HG03378 (cell line): Measurements from ENCODE around the gene PLA2G2D.

Experiments
- ATAC-seq: cut with Tn5 transposase; IDR thresholded peaks from one replicate; pipeline ENCODE4 v1.9.1; 2021; ENCODE audit warnings: mild to moderate bottlenecking, moderate library complexity; ENCODE audit not compliant: unreplicated experiment

The PLA2G2D gene

DNA sequence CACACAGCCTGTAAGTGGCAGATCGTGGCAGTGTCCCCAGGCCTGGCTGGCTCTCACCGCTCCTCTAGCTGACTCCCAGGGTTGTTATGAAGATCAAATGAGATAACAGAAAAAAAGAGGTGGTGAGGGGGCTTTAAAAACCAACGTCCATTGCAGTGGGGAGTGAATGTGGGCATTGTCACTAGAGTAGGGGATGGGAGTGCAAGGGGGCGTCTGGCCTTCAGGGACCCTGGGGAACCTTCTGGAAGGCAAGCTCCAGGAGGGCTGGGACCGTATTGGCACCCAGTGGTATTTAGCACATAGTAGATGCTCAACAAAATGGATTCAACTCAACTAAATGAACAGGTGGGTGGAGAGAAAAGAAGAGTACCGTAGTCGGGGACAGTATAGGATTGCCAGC, 3.4 kb downstream of the PLA2G2D start:
- no peak for ATAC-seq

DNA sequence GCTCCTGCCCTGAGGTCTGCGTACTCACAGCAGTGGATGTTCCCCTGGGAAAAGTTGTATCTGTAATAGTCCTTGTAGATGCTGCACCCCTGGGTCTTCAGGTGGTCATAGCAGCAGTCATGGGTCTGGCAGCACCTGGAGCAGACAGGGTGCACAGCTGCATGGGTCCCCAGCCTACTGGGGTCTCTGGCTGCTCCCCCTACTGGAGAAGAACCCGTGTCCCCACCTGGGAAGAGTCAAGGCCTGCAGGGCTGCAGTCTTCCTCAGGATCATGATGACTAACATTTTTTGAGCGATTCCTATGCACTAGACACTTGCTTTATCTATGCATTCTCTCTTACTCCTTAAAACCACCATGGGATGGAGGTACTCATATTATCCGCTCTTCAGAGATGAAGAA, 3.9 kb downstream of the PLA2G2D start:
- ATAC-seq: no peak

DNA sequence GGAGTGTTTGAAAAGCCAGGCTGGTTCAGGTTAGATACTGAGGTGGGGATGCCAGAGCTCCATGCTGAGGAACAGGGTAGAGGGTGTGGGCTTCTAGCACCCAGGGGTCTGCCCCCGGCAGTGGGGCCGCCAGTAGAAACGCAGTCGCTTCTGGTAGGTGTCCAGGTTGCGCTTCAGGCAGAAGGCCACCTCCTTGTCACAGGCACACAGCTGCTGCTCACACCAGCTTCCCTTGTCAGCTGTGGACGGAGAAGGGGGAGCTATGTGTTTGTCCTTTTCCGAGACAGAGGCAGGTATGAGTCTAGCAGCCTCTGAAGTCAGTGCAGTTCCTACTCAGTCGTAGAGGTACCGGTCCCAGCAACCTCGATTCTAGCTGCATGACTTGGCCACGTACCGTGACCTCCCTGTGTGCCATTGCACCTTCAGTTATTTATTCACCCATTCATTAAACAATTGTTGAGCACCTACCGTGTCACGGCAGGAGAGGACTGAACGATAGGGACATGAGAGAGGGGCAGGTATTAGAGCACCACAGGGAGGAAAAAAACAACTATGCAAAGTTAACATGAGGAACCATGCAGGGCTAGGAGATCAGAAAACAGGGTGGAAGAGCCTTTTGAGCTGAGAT, 5.2 kb downstream of the PLA2G2D start:
- ATAC-seq: no peak

DNA sequence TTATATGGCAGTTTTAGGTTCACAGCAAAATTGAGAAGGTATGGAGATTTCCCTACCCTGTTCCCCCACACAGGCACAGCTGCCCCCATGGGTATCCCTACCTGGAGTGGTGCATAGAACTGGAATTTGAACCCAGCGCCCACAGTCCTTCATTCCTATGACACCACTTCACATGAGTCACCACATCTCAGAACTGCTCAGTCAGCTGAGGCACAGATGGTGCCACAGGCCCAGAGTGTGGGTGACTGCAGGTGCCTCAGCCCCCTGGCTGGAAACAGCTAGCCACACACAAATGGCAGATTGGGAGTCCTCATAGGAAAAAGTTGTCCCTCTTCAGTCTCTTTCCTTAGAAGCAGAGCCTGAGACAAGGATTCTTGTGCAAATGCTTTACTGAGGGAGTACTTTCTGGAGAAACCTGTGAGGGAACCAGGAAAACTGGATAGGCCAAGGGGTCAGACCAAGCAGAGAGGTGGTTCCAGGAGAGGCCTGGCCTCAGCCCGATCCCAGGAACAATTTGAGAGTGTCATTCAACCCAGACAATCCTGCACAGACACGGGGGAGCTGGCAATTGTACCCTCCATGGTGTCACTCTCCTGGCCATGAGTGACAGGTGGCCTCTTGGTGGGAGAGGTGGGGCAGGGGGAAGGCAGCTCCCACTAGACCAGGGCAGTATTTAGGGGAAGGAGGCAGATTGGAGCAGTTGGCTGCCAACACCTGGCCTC, 6.9 kb downstream of the PLA2G2D start:
- no peak for ATAC-seq

DNA sequence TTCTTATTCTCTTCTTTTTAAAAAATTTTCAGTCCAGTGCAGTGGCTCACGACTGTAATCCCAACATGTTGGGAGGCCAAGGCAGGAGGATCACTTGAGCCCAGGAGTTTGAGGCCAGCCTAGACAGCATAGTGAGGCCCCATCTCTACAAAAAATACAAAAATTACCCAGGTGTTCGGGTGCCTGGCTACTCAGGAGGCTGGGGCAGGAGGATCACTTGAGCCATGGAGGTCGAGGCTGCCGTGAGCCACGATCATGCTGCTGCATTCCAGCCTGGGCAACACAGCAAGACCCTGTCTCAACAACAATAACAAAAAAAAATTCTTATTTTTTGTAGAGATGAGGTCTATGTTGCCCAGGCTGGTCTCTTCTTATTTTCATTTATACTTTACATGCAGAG, 7.9 kb downstream of the PLA2G2D start:
- no peak for ATAC-seq

DNA sequence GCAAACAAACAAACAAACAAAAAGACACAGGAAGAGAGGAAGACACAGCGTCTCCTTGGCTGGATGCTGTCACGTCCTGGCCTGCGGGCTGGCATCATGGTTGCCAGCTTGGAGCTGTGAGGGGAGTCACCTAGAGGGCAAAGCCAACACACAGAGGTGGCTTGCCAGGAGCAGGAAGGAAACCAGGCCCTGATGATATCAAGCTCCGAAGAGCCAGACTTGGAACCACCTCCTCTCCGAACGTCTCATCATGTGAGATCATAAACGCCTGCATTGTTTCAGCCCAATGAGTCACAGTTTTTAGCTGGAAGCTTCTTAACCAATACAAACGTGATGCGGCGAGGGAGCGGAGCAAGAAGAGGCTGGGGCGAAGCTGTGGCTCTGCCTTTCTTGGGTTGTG, 8.7 kb downstream of the PLA2G2D start:
- no peak for ATAC-seq

DNA sequence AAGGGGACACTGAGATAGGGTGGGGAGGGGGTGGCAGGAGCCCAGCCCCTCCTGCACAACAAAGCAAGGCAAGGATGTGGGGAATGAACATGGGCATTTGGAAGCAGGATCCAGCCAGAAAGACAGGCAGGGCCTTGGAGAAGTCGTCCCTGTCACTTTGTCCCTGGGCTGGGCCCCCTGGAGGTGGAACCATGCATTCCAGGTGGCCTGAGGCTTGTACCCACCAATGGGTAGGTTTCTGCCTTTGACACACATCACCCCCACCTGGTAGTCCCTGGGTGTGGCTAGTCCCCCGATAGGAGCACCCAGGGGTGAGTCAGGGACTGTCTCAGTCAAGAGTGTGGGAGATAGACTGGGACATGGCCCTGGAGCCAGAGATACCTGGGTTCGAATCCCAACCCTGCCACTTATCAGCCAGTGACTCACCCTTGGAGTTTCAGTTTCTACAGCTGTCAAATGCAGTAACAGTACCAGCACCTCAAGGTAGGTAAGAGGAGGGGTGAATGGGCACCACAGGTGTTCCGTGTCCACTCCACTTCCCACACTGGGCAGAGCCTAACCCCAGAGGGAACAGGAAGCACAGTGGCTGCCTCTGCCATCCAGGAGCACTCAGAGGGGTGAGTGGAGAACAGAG, 10.0 kb downstream of the PLA2G2D start:
- no peak for ATAC-seq

DNA sequence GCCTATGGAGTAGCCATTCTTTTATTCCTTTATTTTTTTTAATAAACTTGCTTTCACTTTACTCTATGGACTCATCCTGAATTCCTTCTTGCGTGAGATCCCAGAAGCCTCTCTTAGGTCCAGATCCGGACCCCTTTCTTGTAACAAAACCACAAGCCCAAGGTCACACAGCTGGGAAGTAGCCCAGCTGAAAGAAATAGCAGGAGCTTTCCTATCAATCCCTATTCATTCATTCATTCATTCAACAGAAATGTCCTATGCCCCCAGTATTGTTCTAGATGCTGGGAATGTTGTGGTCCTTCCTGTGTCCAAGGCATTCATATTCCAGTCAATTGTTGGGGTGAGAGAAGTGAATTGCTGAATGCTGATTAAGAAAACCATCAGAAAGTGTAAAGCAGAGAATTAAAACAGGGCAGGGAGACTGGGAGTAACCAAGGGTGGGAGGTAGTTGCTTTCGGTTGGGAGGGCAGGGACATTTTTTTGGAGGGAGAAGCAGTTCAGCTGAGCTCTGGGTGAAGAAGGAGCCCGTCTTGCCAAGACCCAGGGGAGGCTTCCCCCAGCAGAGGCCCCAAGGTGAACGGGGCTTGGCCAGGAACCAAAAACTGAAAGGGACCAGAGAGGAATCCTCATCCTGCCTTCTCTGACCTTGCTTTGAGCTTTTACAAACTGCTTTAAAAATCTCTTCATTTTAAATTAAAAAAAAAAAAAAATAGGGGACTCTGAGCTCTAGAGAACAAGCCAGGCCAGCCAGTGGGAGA, 10.8 kb downstream of the PLA2G2D start:
- ATAC-seq: no peak

DNA sequence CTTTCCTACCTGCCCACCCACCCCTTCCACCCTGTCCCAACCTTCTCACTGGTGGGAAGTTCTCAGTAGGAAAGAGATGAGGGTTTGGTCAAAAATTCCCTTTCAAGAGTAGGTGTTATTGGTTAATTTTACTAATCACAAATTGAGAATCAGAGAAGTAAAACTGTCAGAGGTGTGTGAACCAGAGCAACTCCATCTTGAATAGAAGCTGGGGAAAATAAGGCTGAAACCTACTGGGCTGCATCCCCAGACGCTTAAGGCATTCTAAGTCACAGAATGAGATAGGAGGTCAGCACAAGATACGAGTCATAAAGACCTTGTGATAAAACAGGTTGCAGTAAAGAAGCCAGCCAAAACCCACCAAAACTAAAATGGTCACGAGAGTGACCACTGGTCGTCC, 11.5 kb downstream of the PLA2G2D start:
- no peak for ATAC-seq

DNA sequence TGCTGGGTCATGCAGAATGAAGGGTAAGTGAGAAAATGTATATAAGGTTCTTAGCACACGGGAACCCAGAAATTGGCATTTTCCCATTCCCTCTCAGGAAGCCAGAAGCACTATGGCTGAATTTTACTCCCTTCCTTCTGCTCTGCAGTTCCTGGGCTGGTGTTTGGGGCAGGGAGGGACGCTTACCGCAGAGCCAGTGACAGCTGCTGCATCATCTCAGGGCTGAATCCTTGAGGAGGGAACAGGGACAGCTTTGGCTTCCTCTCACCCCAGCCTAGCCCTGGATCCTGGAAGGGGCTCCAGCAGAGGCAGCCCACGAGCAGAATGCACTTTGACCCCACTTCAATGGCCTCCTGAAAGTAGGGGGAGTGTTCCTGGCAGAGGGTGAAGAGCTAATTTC, 12.0 kb downstream of the PLA2G2D start:
- no peak for ATAC-seq

DNA sequence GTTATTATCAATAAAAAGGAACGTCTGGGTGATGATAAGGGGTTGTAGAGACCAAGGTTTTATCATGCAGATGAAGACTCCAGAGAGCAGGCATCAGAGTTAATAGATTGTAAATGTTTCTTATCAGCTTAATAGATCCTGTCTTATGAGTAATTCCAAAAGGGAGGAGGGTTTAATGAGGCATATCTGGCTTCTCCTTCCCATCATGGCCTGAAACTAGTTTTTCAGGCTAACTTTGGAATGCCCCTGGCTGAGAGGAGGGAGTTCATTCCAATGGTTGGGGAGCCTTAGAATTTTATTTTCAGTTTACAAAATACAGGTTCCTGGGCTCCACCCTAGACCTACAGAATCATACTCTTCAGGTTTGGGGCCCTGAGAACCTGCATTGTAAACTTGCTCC, 13.5 kb downstream of the PLA2G2D start:
- ATAC-seq: no peak

DNA sequence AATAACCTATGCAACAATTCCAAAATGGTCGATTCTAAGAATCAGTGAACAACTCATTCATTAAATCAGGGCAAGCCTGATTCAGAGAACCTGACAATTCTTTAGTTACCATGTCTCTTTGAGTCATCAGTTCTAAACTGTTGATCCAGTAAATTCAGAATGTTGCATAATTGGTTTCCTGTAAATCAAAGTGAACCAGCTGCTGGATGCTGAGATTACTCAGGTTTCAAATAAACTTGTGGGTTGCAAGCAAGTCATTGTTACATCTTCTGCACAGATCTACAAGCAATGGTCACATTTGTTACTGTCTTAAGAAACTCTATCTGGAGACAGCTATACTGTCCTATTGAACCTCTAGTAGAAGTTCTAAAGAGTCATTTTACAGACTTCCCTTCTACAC, 16.5 kb downstream of the PLA2G2D start:
- ATAC-seq: no peak

DNA sequence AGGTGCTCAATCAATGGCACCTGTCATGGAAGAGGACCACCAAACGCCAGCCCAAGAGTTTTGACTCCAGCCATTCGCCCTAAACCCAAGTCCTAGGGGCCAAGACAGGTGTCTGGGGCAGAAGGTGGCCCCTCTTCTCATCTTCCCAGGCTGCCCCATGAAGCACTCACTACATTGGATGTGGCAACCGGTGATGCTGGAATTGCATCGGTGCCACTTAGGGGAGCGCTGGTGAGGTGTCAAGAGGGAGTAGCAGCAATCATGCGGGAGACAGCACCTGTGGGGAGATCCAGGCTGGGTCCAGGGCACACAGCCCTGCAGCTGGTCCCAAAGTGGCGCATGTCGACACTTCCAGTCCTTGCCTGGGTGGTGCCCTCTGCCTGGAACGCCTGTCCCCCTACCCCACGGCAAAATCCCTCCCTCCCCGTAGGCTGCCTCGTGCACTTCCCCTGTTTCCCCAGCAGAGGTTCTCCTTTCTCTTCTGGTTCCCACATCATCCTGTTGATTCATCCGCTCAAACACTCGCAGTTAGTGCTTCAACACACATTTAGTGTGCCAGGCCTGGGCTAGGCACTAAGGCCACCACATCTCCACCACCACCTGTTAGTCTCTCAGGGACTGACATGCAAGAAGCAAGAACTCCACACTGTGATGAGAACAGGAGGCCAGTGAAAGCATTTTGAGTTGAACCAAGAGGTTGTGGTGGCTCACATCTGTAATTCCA, 18.5 kb downstream of the PLA2G2D start:
- no peak for ATAC-seq

DNA sequence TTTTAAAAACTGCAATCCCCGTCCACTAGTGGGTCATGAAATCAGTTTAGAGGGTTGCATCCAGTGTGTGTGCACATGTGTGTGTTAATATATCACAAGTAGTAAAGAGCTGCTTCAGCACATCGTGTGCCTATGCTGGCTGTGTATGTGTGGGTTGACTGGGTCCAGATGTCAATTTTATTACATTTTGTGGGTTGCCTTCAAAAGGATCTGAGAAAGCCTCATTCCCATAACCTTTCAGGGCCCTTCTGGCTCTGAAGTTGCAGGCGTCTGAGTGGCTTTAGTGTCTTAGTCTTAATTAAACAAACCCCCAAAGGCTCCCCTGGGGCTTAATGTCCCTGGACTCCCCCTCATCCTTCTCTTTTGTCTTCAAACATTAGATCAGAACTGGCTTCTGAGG, 19.8 kb downstream of the PLA2G2D start:
- no peak for ATAC-seq

DNA sequence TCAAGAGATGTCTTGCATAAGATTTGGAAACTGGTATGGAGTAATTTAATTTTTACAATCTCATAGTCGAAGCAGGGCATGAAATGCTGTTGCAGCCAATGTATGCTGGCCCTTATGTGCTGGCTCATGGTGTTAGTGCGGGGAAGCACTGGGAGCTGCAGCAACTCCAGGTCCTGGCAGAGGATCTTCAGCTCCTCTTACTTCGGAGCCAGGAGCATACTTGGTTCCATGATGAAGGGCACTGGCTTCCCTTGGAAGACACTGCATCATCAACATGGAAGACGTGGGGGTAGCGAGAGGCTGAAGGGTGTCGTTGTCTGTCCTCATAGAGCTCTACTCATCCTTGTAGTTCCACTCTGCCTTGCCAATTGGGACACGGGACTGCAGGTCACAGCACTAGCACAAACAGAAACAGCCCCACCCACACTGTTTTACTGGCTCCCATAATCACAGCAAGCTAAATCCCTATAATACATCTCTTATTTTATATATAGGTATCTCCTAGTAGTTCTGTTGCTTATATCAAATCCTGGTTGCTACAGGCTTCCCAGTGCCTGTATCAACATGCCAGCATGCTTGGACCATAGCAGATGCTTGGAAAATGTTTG, 22.4 kb downstream of the PLA2G2D start:
- no peak for ATAC-seq

DNA sequence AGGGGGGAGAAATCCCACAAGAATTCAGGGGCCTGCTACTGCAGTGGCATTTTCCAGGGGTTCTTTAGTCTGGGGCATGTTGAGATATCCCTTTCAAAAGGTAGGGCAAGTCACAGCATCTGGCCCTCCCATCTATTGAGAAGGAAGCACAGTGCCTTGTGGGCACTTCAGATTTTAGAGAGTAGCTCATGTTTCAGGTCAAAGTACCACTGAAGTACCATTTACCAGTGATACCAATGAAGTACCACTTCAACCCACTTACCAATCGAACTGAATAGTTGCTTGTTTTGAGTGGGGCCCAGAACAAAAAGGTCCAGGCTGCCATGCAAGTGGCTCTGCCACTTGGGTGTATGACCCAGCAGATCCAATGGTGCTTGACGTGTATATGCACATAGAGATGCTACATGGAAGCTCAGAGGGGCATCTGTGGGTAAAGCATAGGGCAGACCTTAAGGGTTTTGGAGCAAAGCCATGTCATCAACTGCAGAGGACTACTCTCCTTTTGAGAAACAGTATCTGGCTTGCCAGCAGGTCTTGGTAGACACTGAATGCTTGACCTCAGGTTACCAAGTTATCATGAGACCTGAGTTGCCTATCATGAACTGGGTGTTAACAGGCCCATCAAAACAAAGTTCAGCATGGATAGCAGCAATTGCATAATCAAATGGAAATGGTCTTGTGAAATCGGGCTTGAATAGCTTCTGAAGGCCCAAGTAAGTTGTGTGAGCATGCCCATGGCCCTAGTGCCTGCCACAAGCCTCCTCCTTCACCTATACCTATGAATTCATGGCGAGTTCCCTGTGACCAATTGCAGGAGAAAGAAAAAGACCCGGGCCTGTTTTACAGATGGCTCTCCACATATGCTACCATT, 23.5 kb downstream of the PLA2G2D start:
- no peak for ATAC-seq

DNA sequence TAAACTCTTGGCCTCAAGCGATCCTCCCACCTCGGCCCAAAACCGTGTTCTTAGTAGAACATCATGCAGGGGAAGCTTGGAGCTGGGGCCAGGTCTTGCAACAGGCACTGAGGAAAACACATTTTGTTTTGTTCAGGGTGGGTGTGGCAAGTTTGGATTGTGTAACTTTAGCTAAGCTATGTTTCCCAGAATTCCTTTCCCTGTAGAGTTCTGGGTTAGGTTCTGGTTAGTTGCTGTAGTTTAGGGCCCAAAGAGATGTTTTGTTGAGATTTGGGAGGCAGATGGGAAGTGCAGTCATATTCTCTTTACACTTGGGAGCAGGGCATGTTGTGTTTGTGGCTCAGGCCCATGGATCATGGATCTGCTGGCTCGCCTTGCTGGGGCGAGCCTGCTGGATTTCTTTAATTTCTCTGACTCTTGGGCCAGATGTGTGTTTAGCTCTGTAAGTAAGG, 25.4 kb downstream of the PLA2G2D start:
- ATAC-seq: no peak

DNA sequence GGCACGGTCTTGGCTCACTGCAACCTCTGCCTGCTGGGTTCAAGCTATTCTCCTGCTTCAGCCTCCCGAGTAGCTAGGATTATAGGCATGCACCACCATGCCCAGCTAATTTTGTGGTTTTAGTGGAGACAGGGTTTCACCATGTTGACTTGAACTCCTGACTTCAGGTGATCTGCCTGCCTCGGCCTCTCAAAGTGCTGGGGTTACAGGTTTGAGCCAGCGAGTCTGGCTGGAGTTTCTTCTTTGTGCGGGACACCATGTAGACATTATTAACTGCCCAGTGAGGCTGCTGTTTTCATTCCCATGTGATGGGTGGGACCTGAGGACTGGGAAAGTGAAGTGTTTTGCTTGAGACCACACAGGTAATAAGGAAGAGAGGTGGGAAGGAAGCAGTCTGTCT, 26.0 kb downstream of the PLA2G2D start:
- no peak for ATAC-seq

DNA sequence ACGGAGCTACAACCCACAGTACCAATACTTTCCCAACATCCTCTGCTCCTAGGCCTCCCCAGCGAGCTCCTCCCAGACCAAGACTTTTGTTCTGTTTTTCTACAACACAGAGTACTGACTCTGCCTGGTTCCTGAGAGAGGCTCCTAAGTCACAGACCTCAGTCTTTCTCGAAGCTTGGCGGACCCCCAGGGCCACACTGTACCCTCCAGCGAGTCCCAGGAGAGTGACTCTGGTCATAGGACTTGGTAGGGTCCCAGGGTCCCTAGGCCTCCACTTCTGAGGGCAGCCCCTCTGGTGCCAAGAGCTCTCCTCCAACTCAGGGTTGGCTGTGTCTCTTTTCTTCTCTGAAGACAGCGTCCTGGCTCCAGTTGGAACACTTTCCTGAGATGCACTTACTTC, 28.7 kb downstream of the PLA2G2D start:
- ATAC-seq: no peak

DNA sequence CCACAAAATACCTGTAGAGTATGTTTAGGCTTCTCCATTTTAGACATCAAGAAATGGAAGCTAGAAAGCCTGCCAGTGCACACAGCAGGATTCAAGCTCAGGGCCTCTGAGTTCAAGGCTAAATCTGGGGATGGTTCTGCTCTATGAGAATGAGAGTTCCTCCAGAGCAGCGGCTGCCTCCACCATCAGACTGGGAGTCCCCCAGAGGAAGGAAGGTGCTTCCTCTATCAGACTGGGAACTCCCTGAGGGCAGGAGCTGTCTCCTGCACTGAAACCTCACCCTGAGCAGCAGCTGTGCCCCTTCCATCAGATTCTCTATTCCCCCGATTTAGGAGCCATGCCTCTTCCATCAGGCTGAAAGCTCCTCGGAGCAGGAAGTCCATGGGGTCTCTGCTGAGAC, 29.2 kb downstream of the PLA2G2D start:
- ATAC-seq: no peak
